Measurements from ENCODE around the gene ERICH6B. TPM values are rescaled to one million over a fixed set of nuclear protein-coding genes. Genes with fewer than 3 reads are reported as not detected.

Gene ERICH6B
- total and polyA plus RNA-seq, 8 donors: not detected

- intact Hi-C loops (cut with DNase I; ENCODE audit: low total_unique reads): no loop called here
- no peak for TF ChIP-seq EP300 (IDR thresholded peaks at IDR 0.05)
- no peak for TF ChIP-seq CTCF (IDR thresholded peaks at IDR 0.05)
- TF ChIP-seq POLR2A (IDR thresholded peaks at IDR 0.05): no peak
- no peak for TF ChIP-seq POLR2AphosphoS5 (IDR thresholded peaks at IDR 0.05)
These were observed 18.6 kb downstream of the ERICH6B start for GRCh38 chr13:45596800-45597475.

DNA sequence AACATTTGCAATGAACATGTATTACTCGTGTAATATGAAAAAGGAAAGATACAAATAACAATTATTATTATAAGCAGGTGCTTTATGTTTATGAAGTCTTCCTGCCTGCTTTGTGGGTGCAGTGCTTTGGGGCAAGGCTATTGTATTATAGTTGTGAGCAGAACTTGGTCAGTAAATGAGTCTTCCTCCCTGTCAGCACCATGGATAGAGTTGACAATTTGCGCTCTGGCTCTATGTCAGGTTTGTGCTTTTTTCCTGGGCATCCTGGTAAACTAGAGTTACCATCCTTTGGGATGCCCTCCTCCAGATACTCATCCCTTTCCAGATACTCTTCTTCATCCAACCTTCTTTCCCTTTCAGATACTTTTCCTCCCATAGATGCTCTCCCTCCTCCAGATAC, 19.6 kb downstream of the ERICH6B start:
- 45 to 60% (median 52%) methylated on average over 2 of the region's 2 CpGs for WGBS, 5 donors
- Histone ChIP-seq H3K9me3 (no peaks in the 10 kb centered on the region), H3K4me3 (no peak overlapping the region), H3K27me3 (peaks cover 0 to 18% (median 0%) of the 10 kb centered on the region in 3 donors), H3K4me1 (no peaks in the 10 kb centered on the region), H3K27ac (no peak overlapping the region), H3K36me3 (no peaks in the 10 kb centered on the region)
- TF ChIP-seq POLR2AphosphoS5 (IDR thresholded peaks at IDR 0.05) (no peak), EP300 (IDR thresholded peaks at IDR 0.05) (no peak), CTCF (IDR thresholded peaks at IDR 0.05) (no peak), POLR2A (IDR thresholded peaks at IDR 0.05) (no peak)
- no peak for DNase-seq
- intact Hi-C loops (cut with DNase I; ENCODE audit: low total_unique reads): no loop called here

More at GRCh38 chr13:45596800-45597475, 18.6 kb downstream of the ERICH6B start:
- no peaks in the 10 kb centered on the region for H3K9me3 ChIP-seq
- no peaks in the 10 kb centered on the region for H3K4me1 ChIP-seq
- no peak overlapping the region for H3K4me3 ChIP-seq
- 74 to 86% (median 77%) methylated on average over 2 of the region's 2 CpGs for WGBS, 5 donors
- no peak overlapping the region for H3K27ac ChIP-seq
- no peaks in the 10 kb centered on the region for H3K36me3 ChIP-seq
- peaks cover 0 to 18% (median 0%) of the 10 kb centered on the region in 3 donors for H3K27me3 ChIP-seq
- DNase-seq: no peak

DNA sequence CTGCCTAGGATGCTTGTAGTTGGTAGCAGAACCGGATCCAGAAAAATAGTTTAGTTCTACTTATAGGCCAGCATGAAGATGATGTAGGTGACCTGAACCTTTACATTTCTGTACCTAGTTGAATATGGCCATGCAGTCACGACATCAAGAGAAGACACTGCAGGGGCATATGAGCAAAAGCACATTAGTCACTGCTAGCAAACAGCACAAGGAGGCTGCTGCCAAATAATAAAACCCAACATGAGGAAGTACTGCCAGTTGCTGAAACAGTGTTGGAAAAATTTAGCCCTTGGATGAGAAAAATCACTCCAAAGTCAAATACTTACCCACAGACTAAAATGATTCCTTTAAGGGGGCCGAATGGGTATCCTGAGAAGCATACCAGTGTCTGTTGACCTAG, 20.8 kb downstream of the ERICH6B start:
- no peak overlapping the region for H3K27ac ChIP-seq
- WGBS, 5 donors: 44 to 52% (median 49%) methylated on average over 3 of the region's 3 CpGs
- no peak for DNase-seq
- no peaks in the 10 kb centered on the region for H3K9me3 ChIP-seq
- H3K27me3 ChIP-seq: peaks cover 0 to 18% (median 0%) of the 10 kb centered on the region in 3 donors
- H3K4me1 ChIP-seq: no peaks in the 10 kb centered on the region
- intact Hi-C loops (cut with DNase I; ENCODE audit: low total_unique reads): no loop called here
- TF ChIP-seq EP300 (IDR thresholded peaks at IDR 0.05) (no peak), POLR2A (IDR thresholded peaks at IDR 0.05) (no peak), CTCF (IDR thresholded peaks at IDR 0.05) (no peak), POLR2AphosphoS5 (IDR thresholded peaks at IDR 0.05) (no peak)
- no peak overlapping the region for H3K4me3 ChIP-seq
- H3K36me3 ChIP-seq: no peaks in the 10 kb centered on the region

- no peak overlapping the region for H3K27ac ChIP-seq
- 67 to 78% (median 72%) methylated on average over 2 of the region's 2 CpGs for WGBS, 5 donors
- DNase-seq: no peak
- H3K9me3 ChIP-seq: no peaks in the 10 kb centered on the region
- no peak overlapping the region for H3K4me3 ChIP-seq
- intact Hi-C loops (cut with DNase I; ENCODE audit: low total_unique reads): no loop called here
- TF ChIP-seq EP300 (IDR thresholded peaks at IDR 0.05) (no peak), POLR2AphosphoS5 (IDR thresholded peaks at IDR 0.05) (no peak), POLR2A (IDR thresholded peaks at IDR 0.05) (no peak), CTCF (IDR thresholded peaks at IDR 0.05) (no peak)
- no peaks in the 10 kb centered on the region for H3K4me1 ChIP-seq
- H3K36me3 ChIP-seq: no peaks in the 10 kb centered on the region
- H3K27me3 ChIP-seq: peaks cover 0 to 18% (median 0%) of the 10 kb centered on the region in 3 donors
These were observed 21.3 kb downstream of the ERICH6B start for GRCh38 chr13:45594227-45594626.

Measured in stomach (tissue), 9 donors.